ENCODE measurements around the gene CAMKK2. TPM values are rescaled to one million over a fixed set of nuclear protein-coding genes. Genes with fewer than 3 reads are reported as not detected.

CAMKK2 gene
- polyA plus RNA-seq, 1 of the 3 experiments (the other 2 are of a cell fraction) = 23.6 TPM

DNA sequence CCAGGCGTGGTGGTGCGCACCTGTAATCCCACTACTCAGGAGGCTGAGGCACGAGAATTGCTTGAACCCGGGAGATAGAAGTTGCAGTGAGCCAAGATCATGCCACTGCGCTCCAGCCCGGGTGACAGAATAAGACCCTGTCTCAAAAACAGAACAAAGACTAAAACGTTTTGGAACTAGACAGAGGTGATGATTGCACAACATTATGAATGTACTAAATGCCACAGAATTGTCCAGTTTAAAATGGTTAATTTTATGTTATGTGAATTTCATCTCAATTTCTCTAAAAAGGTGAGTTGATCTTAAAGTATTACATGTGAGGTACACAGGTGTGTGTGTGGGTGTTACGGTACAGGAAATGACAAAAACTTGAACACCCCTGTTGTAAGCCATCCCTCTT, 70.1 kb downstream of the CAMKK2 start:
- Histone ChIP-seq H3K9me2 (no peaks in the 10 kb centered on the region), H3K4me2 (no peak overlapping the region), H3K9ac (no peak overlapping the region), H3K27me3 (ENCODE audit: insufficient read depth) (no peaks in the 10 kb centered on the region), H3K4me3 (ENCODE audit: low read depth in 2 of 2, low read length in 1 of 2) (no peak overlapping the region), H4K20me1 (ENCODE audit: insufficient read depth) (no peaks in the 10 kb centered on the region), H3K79me2 (ENCODE audit: insufficient read depth) (no peaks in the 10 kb centered on the region), H3F3A (replicated peaks; ENCODE audit: insufficient read depth) (no peaks in the 10 kb centered on the region), H2AFZ (ENCODE audit: low read depth) (no peak overlapping the region), H3K27ac (ENCODE audit: low read depth in 2 of 2, low read length in 1 of 2) (no peak overlapping the region), H3K4me1 (ENCODE audit: control insufficient read depth in 1 of 2, insufficient read depth in 2 of 2, low read depth in 1 of 2, low read length in 1 of 2) (no peaks in the 10 kb centered on the region), H3K36me3 (replicated peaks in 1 of 2; ENCODE audit: control insufficient read depth in 1 of 2, insufficient read depth in 2 of 2, low read length in 1 of 2) (no peaks in the 10 kb centered on the region), H3K9me3 (no peaks in the 10 kb centered on the region)
- POLR2A ChIA-PET = no interaction called here
- CTCF ChIA-PET = no interaction called here
- TF ChIP-seq YY1 (IDR thresholded peaks at IDR 0.05; ENCODE audit: low read depth) (no peak), POLR2AphosphoS5 (IDR thresholded peaks at IDR 0.05; ENCODE audit: low read depth, low read length) (no peak), RAD21 (IDR thresholded peaks at IDR 0.05; ENCODE audit: low read length) (no peak), RFX5 (IDR thresholded peaks at IDR 0.05; ENCODE audit: low read length) (no peak), TCF12 (IDR thresholded peaks at IDR 0.05) (no peak), NFIC (IDR thresholded peaks at IDR 0.05; ENCODE audit: borderline replicate concordance) (no peak), GATA2 (CRISPR knock-in tag; IDR thresholded peaks at IDR 0.05) (no peak), FOXJ3 (CRISPR knock-in tag; IDR thresholded peaks at IDR 0.05) (no peak), RXRA (IDR thresholded peaks at IDR 0.05; ENCODE audit: borderline replicate concordance, low read depth) (no peak)
- TF ChIP-seq, protein P1, sequence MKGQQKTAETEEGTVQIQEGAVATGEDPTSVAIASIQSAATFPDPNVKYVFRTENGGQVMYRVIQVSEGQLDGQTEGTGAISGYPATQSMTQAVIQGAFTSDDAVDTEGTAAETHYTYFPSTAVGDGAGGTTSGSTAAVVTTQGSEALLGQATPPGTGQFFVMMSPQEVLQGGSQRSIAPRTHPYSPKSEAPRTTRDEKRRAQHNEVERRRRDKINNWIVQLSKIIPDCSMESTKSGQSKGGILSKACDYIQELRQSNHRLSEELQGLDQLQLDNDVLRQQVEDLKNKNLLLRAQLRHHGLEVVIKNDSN (IDR thresholded peaks at IDR 0.05; ENCODE audit: borderline replicate concordance, low read depth) = no peak
- 90% methylated on average over 8 of the region's 8 CpGs for WGBS (ENCODE audit: low lambda C conversion rate)
- DNase-seq = no peak

DNA sequence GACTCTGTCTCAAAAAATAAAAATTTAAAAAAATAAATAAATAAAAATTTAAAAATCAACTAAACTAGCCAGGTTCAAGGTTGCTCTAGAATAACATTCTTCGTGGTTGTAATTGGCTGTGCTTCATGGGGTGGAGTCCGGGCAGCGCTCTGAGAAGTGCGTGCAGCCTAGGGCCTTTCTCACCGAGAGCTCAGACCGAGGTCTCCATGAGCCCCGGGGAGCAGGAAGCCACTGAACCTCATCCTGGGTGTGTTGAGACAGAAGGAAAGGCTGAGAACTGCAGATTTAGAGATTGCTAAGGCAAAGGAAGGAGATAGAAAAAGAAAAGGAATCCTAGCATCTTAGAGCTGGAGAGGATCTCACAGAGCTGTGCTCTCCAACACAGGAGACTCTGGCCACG, 71.9 kb downstream of the CAMKK2 start:
- Histone ChIP-seq H3F3A (replicated peaks; ENCODE audit: insufficient read depth) (no peaks in the 10 kb centered on the region), H3K36me3 (replicated peaks in 1 of 2; ENCODE audit: control insufficient read depth in 1 of 2, insufficient read depth in 2 of 2, low read length in 1 of 2) (no peaks in the 10 kb centered on the region), H3K4me1 (ENCODE audit: control insufficient read depth in 1 of 2, insufficient read depth in 2 of 2, low read depth in 1 of 2, low read length in 1 of 2) (no peaks in the 10 kb centered on the region), H3K9me3 (no peaks in the 10 kb centered on the region), H3K27ac (ENCODE audit: low read depth in 2 of 2, low read length in 1 of 2) (no peak overlapping the region), H3K4me2 (no peak overlapping the region), H3K9me2 (no peaks in the 10 kb centered on the region), H3K9ac (no peak overlapping the region), H3K27me3 (ENCODE audit: insufficient read depth) (no peaks in the 10 kb centered on the region), H2AFZ (ENCODE audit: low read depth) (no peak overlapping the region), H4K20me1 (ENCODE audit: insufficient read depth) (no peaks in the 10 kb centered on the region), H3K79me2 (ENCODE audit: insufficient read depth) (no peaks in the 10 kb centered on the region), H3K4me3 (ENCODE audit: low read depth in 2 of 2, low read length in 1 of 2) (no peak overlapping the region)
- CTCF ChIA-PET = interaction anchor here (0.6 to 1.8 kb wide), 4 partner anchors 8 to 635 kb away, joined by 3 to 5 read pairs (median 4); no protein-coding TSS in a partner anchor
- WGBS (ENCODE audit: low lambda C conversion rate) = 89% methylated on average over 8 of the region's 8 CpGs
- POLR2A ChIA-PET = interaction anchor here (0.5 kb wide), 1 partner anchor 106 kb away, joined by 4 read pairs; no protein-coding TSS in a partner anchor
- peak; percentile 11 for DNase-seq
- TF ChIP-seq NRF1 (IDR thresholded peaks at IDR 0.05; ENCODE audit: low read depth, low read length) (no peak), EZH2phosphoT487 (IDR thresholded peaks at IDR 0.05; ENCODE audit: borderline replicate concordance, low read depth) (no peak), JUND (IDR thresholded peaks at IDR 0.05) (no peak), GABPA (IDR thresholded peaks at IDR 0.05; ENCODE audit: low read depth) (no peak), CHD2 (IDR thresholded peaks at IDR 0.05; ENCODE audit: low read length, partially characterized antibody) (no peak), MXI1 (IDR thresholded peaks at IDR 0.05; ENCODE audit: low read depth, low read length) (no peak), RCOR1 (IDR thresholded peaks at IDR 0.05; ENCODE audit: low read length) (no peak), RAD21 (IDR thresholded peaks at IDR 0.05; ENCODE audit: low read length) (no peak), FOSL2 (IDR thresholded peaks at IDR 0.05; ENCODE audit: borderline replicate concordance, low read depth) (no peak)
- TF ChIP-seq, protein P2, sequence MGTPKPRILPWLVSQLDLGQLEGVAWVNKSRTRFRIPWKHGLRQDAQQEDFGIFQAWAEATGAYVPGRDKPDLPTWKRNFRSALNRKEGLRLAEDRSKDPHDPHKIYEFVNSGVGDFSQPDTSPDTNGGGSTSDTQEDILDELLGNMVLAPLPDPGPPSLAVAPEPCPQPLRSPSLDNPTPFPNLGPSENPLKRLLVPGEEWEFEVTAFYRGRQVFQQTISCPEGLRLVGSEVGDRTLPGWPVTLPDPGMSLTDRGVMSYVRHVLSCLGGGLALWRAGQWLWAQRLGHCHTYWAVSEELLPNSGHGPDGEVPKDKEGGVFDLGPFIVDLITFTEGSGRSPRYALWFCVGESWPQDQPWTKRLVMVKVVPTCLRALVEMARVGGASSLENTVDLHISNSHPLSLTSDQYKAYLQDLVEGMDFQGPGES (IDR thresholded peaks at IDR 0.05; ENCODE audit: low read depth, low read length) = no peak
